GM10847 (cell line): ENCODE data around the gene CDHR2.

ENCODE experiments used
- POLR2A ChIP-seq: IDR thresholded peaks from 2 replicates; pipeline ENCODE4 v1.6.1; 2011; ENCODE audit not compliant: insufficient read length; ENCODE audit errors: extremely low read depth

Gene CDHR2

DNA sequence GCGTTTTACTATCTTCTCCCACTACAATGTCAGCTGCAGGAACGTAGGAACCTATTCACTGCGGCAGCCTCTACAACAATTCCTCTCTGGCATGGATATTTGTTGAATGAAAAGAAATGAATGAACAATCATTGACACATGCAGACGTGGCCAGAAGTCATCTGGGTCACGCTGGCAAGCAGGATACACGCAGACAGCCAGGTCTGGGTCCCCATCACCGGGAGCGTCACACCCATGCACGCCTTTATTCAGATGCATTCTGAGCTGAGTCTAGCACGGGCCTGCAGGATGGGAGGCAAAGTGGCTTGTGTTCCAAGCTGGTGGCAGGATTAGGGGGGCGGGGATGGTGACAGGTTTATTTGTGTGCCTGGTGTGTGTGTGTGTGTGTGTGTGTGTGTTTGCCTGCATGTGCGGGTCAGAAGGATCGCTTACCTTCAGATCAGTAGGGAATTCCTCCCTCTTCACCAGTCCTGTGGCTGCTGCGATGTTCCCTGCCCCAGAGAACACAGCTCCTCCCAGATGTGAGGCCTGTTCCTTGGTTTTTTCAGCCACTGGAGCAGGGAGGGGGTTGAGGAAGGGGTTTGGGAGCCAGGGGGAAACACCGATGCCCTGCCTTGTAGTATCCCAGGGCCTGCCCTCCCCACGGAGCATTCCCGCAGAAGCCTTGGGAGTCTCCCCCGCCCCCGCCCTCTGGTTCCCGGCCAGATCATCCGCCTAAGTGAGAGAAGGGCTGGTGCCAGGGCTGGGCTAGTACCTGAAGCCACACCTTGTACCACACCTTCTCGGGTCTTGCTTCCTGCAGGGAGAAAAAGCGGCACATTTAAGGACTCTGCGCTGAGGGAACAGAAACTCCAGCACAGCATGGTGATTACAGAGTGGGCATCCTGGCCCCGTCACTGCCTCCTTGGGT lies 77.1 kb downstream of the CDHR2 start:
- TF ChIP-seq POLR2A: no peak

DNA sequence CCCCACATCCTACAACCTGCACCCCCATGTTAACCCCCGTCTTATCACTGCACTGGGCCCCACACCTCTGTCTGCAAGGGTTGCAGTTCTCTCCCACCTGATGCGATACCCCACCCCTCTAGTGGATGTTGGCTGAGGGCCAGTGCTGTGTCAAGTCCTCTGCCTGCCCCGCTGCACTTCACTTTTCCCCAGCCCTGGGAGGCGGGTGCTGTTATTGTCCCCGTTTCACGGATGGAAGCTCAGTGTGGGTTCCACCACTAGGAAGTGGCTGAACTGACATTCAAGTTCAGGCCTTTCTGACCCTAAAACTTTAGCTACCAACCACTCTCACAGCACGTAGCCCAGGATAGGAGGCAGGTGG lies 77.7 kb downstream of the CDHR2 start:
- TF ChIP-seq POLR2A: no peak

DNA sequence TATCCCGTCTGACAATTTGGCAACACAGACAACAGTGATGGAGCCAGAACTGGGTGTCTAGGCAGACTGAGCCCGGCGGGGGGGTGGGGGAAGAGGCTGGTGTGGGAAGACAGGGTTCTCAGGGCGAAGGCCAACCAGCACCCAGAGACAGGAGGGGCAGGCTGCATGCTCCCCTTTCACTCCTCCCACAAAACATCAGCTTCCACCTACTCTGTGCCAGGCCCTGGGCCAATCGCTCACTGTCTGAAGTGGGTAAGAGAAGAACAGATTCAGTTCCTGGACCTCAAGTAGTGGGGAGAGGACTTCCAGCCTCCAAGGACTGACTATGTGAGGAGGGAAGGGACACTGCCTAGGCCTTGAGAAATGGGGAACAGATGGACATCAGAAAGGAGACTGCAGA lies 78.4 kb downstream of the CDHR2 start:
- TF ChIP-seq POLR2A: no peak

DNA sequence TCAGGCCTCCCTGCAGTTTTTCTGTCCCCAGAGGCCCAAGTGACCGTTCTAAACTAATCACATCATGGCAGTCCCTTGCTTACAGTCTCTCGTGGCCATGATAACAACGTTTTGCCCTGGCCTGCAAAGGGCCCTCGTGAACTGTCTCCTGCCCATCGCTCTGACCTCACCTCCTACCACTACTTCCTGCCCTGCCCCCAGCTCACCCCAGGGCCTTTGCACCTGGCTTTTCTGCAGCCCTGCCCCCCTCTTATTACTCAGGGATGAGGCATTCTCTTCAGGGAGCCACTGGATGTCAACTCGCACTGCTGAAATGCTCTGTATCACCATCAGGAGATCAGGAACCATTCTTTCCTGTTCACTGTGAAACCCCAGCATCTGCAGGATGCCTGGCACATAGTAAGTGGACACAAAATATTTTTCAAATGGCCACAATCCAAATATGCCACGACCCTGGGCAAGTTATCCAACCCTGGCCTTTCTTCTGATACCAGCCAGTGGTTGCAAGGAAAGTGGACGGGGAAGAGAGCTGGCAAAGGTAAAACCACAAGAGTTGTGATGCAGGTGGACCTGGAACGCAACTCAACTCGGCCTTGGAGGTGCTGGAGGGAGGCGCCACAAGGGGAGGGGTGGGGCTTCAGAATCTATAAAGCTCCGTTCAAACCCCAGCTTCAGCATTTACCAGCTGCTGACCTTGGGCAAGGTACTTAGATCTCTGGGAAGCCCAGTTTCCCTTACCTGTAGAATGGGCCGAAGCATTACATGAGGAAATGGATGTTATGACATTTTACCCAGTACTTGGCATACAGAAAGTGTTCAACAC lies 79.5 kb downstream of the CDHR2 start:
- TF ChIP-seq POLR2A: no peak

DNA sequence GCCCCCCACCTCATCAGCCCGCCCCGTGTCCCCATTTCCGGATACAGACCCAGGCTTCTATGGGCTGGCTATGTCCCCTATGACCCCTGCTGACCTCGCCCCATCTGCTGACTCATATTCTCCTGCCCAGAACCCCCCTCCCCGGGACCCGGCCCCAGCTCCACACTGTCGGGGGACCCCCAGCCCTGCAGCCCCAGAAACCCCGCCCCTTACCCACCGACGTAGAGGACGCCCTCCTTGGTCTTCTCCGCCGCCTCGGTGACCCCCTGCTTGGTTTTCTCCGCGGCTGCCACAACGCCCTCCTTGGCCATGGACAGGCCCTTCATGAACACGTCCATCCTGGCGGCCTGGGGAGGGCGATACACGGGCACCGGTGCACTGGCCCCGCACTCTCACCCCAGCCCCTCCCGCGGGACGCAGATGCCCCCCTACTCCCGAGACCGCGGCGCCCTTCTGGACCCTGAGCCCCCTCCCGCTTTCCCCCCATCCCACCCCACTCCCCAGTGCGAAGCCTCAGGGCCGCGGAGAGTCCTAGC lies 80.2 kb downstream of the CDHR2 start:
- TF ChIP-seq POLR2A: no peak

DNA sequence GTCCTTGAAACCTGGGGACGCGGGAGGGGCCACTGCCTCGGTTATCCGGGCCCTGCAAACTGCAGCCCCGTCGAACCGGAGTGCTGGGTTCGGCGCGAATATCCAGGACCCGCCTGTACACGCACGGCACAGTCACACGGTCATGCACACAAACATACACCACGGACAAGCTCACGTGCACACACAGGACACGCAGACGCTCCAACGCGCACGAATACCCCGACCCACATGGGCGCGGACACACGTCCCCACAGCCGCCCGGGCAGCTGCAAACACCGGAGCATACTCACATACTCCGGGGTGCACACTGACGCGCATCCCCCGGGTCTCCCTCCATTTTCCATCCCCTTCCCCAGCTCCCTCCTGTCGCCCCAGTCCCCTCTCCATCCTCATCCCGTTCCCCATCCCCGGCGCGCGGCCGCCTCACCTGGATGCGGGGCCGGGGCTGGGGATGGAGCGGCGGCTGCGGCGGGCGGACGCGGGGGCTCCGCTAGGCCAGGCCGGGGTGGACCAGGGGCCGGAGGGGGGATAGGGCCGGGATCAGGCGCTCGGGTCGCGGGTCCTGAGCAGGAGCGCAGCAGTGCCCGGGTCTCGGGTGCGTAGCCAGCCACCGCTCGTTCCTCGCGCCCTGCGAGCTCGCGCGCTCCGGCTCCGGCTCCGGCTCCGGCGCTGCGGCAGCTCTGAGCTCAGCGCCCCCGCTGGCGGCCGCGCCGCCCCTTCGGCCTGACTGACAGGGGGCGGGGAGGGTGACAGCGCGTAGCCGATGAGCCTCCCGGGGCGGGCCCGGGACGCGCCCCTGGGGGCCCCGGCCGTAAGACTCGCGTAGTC lies 80.9 kb downstream of the CDHR2 start, which contains the start of the genes EIF4E1B and SNCB:
Gene EIF4E1B, plus strand, starts transcription at position 823 of the 828 bp plus-strand sequence. CDS start 12,113 bp downstream, outside the sequence.
Gene SNCB, minus strand, starts transcription at position 682 of the 828 bp plus-strand sequence. CDS start 880 bp downstream, outside the sequence.
- no peak for TF ChIP-seq POLR2A

DNA sequence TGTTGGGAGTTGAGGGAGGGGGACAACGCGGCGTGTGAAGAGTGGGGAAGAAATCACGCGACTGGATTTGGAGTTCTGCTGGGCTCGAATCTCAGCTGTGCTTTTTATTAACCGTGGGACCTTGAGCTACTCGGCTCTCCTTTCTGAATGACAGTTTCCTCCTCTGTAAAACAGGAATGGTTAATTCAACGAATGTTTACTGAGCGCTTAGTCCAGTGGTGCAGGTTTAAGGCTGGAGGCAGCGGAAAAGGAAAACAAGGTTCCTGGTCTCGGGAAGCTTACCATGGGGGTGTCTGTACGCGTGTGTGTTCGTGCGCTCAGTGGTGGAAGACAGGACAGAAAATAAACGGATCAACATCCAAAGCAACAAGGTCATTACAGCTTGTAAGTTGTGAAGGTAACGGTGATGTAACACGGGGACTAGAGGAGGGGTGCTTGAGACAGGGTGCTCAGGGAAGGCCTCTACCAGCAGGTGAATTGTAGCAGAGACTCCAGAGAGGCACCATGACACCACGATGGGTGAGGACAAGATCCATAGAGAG lies 81.6 kb downstream of the CDHR2 start:
- TF ChIP-seq POLR2A: no peak

DNA sequence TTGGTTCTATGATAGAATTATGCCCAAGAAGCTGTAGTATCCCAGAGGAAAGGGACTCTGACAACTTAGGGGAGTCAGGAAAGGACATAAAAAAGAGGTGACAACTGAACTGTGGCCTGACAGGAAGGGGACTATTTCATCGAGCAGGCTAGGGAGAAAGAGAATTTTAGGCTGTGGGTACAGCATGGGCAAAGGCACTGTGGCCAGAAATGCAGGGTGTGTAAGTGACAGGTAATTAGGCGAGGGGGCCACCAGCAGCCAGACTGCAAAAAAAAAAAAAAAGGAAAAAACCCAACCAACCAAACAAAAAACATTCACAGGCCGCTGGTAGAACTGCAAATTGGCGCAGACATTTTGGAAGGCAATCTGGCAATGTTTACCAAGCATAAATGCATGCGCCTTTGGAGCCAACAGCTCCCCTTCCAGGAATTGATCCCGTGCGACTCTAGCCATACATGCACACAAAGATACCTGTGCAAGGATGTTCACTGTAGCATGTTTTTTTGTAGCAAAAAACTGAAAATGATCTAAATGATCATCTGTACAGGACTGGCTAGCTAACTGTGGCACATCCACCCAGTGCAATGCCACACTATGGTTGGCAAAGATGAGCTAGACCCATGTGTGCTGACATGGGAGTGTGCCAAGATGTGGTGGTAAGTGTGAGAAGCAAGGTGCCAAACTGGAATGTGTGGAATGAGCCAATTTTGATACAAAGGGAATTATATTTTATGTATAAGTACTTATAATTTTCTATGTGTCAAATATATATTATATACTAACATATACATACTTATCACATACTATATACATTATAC lies 82.5 kb downstream of the CDHR2 start:
- no peak for TF ChIP-seq POLR2A

DNA sequence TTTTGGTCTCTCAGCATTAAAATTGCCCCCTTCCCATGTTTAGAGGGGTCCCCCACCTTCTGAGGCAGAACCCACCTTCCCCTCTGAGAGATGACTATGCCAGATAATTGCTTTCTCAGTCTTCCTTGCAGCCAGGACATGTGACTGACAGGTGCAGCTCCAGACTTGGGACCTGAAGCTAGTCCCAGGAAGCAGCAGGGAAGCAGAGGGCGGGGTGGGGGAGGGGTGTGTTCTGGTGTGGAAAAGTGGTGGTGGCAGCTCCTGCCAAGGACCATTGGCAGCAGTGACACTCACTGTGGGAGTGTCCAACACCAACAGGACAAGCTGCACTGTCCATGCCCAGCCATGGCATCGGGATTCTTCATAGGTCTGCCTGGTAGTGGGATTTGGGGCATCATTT lies 83.6 kb downstream of the CDHR2 start:
- no peak for TF ChIP-seq POLR2A

DNA sequence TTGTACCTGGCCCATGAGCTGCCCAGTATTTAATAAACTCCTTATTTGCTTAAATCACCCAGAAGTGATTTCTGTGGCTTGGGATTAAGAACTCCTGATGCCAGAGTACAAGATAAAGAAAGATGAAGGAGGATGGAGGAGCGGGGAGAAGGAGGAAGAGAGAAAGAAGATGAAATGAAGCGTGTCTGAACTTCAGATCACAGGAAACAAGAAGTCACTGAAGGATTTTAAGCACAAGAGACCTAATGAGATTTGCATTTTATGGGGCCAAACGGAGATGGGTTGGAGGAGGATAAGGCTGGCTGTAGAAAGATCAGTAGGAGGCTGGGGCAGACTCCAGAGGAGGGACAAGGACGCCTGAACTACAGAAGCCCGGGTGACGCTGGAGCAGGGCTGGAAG lies 84.5 kb downstream of the CDHR2 start:
- TF ChIP-seq POLR2A: no peak

DNA sequence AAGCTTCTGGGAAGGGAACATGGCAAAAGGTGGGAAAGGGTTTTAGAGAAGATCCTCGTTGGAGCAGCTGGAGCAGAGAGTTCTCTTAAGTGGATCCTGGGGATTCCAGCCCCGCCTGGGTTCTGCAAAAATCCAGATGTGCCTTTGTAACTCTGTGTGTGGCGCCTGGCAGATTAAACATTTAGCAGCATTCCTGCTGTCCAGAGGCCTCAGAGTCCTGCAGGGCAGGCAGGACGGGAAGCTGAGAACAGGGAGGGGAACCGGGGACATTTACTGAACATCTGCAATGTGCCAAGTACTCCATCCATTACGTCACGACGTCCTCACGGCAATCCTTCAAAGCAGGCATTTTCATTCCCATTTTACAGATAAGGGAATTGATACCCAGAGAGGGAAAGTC lies 87.3 kb downstream of the CDHR2 start:
- TF ChIP-seq POLR2A: no peak

DNA sequence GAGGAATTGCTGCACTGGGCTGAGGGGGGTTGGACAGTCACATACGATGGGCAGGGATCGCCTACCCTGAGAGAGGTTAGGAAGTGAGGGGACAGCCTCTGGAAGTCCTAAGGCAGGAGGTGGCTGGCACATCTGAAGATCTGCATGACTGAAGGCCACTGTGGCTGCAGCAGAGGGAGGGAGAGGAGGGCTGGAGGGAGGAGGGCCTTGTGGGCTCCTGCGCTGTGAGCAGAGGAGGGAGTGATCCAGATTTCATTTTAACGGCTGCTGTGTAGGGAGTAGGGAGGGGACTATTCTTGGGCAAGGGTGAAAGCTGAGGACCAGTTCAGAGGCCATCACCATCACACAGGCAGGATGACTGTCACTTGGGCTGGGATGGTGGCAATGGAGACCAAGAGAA lies 88.4 kb downstream of the CDHR2 start:
- TF ChIP-seq POLR2A: no peak

DNA sequence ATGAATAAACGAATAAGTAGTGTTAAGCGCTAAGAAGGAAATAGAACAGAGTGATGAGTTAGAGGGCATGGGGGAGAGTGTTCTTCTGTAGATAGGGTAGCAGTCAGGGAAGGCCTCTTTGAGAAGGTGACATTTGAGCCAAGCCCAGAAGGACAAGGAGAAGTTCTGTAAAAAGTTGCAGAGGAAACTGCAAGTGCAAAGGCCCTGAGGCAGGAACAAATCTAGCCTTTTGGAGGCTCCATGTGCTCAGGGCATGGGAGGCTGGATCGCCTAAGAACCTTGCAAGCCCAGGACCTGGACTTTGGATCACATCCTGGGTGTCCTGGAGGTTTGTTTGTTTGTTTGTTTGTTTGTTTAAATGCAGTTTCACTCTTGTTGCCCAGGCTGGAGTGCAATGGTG lies 89.3 kb downstream of the CDHR2 start:
- no peak for TF ChIP-seq POLR2A

DNA sequence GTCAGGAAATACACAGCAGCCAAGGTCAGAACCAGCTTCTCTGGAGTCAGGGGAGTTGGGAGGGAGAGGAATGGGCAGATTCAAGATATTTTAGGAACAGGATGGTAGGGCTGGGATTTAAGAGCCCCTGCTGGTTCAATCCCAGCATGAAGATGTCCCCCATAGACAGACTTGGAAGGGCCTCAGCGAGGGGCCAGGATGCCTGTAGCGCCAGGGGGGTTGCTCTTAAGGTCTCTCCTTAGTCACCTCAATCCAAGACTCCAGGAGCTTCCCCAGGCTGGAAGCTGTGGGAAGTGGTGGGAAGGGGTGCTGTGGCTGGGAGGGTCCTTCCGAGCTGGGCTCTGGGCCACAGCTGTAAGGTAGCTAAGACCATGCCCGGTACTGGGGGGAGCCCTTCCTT lies 90.1 kb downstream of the CDHR2 start:
- no peak for TF ChIP-seq POLR2A

DNA sequence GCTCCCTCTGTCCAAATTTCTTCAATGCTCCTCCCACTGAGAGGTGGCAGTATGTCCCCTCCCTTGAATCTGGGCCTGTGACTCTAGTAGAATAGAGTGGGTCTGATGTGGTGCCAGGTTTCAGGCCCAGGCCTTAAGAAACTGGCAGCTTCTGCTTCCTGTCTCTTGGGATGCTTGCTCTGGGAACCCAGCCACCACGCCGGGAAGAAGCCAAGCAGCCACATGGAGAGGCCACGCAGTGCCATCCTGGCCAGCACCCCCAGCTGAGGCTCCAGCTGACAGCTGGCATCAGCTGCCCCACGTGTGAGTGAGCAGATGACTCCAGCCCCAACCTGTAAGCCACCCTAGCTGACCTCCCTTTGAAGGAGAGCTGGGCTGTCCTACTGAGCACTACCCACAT lies 90.8 kb downstream of the CDHR2 start:
- no peak for TF ChIP-seq POLR2A
